Ovary (tissue), 3 donors: ENCODE measurements around the gene CLCN6.

Source experiments
- CTCF ChIP-seq, 3 donors: fragments of 450-650 bp in 2 of 3; fragments of 200-600 bp in 1 of 3; IDR thresholded peaks; one replicate each; pipeline versions ENCODE4 v1.5.1 to v1.8.0; 2016 to 2022; ENCODE audit warnings: antibody characterized with exemption in 3 of 3, mild to moderate bottlenecking in 1 of 3
- EP300 ChIP-seq: sonication (generic); formaldehyde crosslinking; IDR thresholded peaks from one replicate; pipeline ENCODE4 v1.6.1; 2017; ENCODE audit warnings: antibody characterized with exemption
- donor health status: DM: no; HTN: no; CAD: no.

GRCh38 chr1:11768821-11769220 lies 37.2 kb upstream of the CLCN6 start:
- TF ChIP-seq CTCF (IDR thresholded peaks at IDR 0.05) (no peak), EP300 (no peak)
